Astrocyte of the cerebellum (primary cell): ENCODE data around the gene CNN3.

Experiments used
- DNase-seq: peaks from one replicate; pipeline ENCODE4 v3.0.0-alpha.2; 2011; ENCODE audit warnings: low read depth
- H3K4me3 ChIP-seq: 2 replicates; pipeline ENCODE4 v1.5.1; 2011; ENCODE audit warnings: mild to moderate bottlenecking, low read depth, low read length, moderate library complexity
- in situ Hi-C: cut with HindIII; loops from 2 replicates; pipeline ENCODE4 v1.10.0; 2017; ENCODE audit warnings: low sequenced_read_pairs
- TF ChIP-seq, protein P1 (sequence below): IDR thresholded peaks from 2 replicates; pipeline ENCODE4 v1.5.1; 2012; ENCODE audit warnings: low read length, low read depth, moderate library complexity, mild to moderate bottlenecking; ENCODE audit errors: missing control alignments

CNN3 gene

GRCh38 chr1:94969137-94969536 is 42.2 kb upstream of the CNN3 start:
- H3K4me3 ChIP-seq: no peak overlapping the region
- no peak for DNase-seq
- TF ChIP-seq, protein P1, sequence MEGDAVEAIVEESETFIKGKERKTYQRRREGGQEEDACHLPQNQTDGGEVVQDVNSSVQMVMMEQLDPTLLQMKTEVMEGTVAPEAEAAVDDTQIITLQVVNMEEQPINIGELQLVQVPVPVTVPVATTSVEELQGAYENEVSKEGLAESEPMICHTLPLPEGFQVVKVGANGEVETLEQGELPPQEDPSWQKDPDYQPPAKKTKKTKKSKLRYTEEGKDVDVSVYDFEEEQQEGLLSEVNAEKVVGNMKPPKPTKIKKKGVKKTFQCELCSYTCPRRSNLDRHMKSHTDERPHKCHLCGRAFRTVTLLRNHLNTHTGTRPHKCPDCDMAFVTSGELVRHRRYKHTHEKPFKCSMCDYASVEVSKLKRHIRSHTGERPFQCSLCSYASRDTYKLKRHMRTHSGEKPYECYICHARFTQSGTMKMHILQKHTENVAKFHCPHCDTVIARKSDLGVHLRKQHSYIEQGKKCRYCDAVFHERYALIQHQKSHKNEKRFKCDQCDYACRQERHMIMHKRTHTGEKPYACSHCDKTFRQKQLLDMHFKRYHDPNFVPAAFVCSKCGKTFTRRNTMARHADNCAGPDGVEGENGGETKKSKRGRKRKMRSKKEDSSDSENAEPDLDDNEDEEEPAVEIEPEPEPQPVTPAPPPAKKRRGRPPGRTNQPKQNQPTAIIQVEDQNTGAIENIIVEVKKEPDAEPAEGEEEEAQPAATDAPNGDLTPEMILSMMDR: no peak
- in situ Hi-C loops: no loop called here

DNA sequence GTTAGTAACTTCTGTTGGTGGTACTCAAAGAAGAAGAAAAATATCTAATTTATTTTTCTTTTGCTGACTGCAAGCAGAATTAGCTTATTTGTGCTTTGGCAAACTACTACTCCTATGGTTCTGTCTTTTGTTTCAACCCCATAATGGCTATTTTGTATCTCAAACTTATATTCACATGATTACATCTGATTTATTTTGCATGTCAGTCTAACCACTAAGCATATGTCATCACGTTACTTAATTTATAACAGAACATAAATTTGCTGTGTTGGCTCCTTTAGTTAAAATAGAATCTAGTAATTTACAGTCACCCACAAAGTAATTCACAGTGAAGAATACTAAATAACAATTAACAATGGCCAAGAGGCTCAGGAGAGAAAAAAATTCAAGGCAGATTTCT is 39.1 kb upstream of the CNN3 start:
- DNase-seq: no peak
- in situ Hi-C loops: no loop called here
- no peak overlapping the region for H3K4me3 ChIP-seq
- TF ChIP-seq, protein P1: no peak

- no peak overlapping the region for H3K4me3 ChIP-seq
- TF ChIP-seq, protein P1: no peak
- no peak for DNase-seq
- in situ Hi-C loops: no loop called here
Measured at GRCh38 chr1:94963864-94964263, 37.0 kb upstream of the CNN3 start.

GRCh38 chr1:94962409-94963265 is 35.7 kb upstream of the CNN3 start:
- DNase-seq: no peak
- in situ Hi-C loops: no loop called here
- no peak overlapping the region for H3K4me3 ChIP-seq
- TF ChIP-seq, protein P1: no peak

DNA sequence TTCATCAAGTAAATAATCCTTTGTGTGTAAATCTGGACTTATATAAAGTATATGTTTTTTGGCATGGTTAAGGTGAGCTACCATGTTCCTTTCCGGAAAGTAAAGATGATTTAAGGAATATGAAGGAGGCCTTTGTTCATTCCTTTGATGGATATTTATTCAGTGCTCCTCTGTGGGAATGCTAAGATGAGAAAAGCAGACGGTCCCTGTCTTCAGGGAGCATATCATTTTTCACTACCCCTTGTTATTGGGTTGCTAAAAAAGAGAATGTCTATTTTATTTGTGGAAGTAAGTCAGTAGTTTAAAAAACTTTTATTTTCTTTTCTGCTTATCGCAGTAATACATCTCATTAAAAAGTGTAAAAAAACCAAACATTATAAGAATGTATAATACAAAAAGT is 35.1 kb upstream of the CNN3 start:
- DNase-seq: no peak
- TF ChIP-seq, protein P1: no peak
- no peak overlapping the region for H3K4me3 ChIP-seq
- in situ Hi-C loops: no loop called here

GRCh38 chr1:94961582-94961981 is 34.7 kb upstream of the CNN3 start:
- H3K4me3 ChIP-seq: no peak overlapping the region
- TF ChIP-seq, protein P1: no peak
- in situ Hi-C loops: no loop called here
- no peak for DNase-seq

DNA sequence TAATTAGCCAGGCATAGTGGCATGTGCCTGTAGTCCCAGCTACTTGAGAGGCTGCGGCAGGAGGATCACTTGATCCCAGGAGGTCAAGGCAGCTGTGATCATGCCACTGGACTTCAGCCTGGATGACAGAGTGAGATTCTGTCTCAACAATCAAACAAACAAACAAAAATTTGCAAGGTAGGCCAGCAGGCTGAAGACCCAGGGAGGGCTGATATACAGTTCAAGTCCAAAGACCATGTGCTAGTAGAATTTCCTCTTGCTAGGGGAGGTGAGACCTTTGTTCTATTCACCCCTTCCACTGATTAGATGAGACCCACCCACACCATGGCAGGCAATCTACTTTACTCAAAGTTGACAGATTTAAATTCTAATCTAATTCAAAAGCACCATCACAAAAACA is 31.2 kb upstream of the CNN3 start:
- in situ Hi-C loops: no loop called here
- DNase-seq: no peak
- no peak overlapping the region for H3K4me3 ChIP-seq
- TF ChIP-seq, protein P1: no peak
